Stimulated activated CD8-positive, alpha-beta memory T cell treated with anti-CD3 and anti-CD28 coated beads, Interleukin-7, amount 100 ng/mL, for 48 hours (primary cell): ENCODE measurements around the gene PTPRD.

Experiments used
- DNase-seq, 2 donors: peaks; one replicate each; pipeline ENCODE4 v3.0.0-alpha.2; 2020; ENCODE audit warnings: low read depth in 1 of 2; ENCODE audit errors: extremely low read depth in 1 of 2

Gene PTPRD

DNA sequence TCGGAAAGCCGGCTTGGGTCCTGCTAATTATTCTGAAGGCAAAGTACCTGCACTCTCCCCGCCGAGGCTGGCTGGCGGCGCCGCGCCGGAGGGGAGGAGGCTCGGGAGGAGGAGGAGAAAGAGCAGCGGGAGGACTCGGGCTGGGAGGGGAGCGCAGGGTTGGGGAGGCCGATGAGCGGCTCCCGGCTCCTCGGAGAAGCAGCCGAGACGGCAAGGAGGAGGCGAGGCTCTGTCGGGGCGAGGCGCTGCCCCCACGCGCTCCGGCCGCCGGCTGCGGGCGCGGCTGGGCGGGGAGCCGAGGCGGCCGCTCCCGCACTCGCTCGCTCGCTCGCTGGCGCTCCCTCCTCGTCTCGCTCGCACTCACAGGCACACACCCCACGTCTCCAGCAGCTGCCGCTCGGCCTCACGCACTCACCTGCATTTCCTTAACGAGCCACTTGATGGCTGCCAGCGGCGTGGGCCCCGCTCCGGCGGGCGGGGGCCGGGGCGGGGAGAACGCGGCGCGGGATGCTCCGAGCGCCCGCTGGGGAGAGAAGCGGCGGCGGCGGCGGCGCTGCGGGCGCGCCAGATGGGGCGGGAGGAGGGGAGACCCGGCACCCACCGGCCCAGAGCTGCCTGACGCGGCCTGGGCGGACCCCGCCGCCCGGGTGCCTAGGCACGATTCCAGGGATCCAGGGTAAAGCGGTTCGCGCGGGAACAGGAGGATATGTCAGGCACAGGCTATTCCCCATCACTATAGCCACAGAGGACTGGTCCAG lies at the start of gene PTPRD:
Gene PTPRD (minus strand): TSS at position 362 of the 758 bp plus-strand sequence.
- DNase-seq, result peak in 1 of 2 donors; percentile 10

DNA sequence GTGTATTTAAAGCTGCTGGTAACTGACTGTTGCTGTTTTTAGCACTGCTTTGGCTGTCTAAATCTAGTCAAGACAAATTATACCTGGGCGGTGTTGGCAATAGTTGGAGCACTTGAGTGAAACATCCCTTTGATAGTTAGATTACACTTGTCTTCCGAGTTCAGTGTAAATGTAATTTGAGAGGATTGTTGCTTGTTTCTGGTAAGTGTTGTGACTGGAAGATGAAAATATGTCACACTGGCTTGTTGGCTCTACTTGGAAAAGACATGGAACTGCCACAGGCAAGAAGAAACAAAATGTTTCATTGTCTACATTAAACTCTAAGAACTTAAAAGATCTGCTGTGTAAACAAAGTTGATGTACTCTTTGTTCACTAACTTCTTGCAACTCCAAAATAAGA lies 49.2 kb upstream of the PTPRD start:
- no peak for DNase-seq

GRCh38 chr9:10661376-10661775 lies 48.6 kb upstream of the PTPRD start:
- no peak for DNase-seq

DNA sequence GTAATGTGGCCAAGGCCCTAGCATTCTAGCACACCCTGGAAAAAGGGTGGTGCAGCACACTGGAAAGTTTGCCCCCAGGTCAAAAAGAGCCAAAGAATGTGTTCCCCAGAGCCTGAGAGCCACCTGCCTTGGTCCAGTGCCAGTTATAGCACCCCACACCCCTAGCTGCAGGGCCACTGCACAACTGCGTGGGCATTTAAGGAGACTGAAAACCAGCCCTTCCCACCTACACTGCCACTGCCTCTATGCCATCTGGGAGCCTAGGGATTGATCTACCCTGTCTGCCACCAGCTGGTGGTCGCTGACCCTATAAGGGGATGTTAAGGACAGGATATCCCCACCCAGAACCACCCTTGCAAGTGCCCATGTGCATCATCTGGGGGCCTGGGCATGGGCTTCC lies 38.2 kb upstream of the PTPRD start:
- no peak for DNase-seq

- DNase-seq, result no peak
Observed at GRCh38 chr9:10649076-10649475, 36.3 kb upstream of the PTPRD start.

GRCh38 chr9:10633785-10634184 lies 21.0 kb upstream of the PTPRD start:
- DNase-seq, result no peak

DNA sequence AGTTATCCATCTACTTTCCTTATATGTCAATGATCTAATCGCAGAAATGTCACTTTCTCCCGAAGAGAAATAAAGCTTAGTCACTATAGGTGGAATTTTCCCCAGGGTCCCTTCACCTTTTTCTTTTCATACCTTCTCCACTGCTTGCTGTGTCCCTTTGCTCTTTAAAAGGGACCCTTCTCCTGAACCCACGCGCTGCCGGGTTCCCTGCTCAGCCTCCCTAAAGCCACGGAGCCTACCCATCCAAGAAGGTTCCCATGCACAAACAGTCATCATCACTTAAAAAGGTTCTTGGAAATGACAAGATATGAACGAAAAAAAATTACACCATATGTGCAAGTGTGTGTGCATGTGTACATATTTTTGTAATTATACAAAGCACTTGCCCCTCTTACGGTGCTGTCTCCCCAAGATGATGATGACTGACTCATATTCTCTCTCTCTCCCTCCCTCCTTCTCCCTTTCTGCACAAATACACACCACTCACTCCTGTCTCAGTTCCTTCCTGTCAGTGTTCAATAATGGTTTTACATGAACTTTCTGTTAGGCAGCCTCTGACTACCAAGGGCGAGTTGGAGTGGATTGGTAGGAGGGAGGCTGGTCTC lies 1.5 kb upstream of the PTPRD start:
- no peak for DNase-seq

DNA sequence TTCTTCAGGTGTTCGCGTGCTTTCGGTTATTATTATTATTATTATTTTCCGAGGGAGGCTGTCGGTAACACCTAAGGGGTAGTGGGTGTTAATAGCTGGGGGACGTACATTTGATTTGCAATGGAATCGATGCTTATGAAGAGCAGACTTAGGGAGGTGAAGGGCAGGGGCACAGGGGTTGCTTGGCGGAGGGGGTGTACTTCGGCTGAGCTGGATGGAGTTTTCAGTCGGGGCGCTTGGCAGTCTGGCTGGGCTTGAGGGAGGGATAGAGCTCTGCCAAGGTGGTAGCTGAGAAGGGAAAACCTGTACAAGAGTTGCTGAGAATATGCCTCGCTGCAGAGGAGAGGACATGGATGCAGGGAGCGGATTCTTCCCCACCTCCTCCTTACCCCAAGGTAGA lies 617 bp upstream of the PTPRD start:
- no peak for DNase-seq

GRCh38 chr9:10605388-10605787 lies 7.4 kb downstream of the PTPRD start:
- DNase-seq, result no peak

- no peak for DNase-seq
Observed at GRCh38 chr9:10604927-10605326, 7.9 kb downstream of the PTPRD start.

DNA sequence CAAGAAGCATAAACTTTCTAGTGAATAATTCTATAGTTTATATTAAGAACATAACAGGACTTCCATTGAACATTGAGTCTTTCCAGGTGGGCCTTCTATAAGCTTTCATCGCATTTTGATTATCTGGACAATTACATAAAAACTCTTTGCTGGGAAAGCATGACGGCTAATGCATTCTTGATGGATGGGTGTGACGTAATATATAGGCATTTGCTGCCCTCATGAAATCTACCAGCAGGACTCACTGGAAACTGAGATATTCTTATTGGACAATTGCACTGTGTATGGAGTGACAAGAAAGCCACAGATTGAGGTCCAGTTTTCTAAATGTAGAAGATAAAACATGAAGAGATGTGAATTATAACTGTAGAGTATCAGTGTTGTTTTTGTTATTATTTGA lies 15.0 kb downstream of the PTPRD start:
- DNase-seq, result no peak

DNA sequence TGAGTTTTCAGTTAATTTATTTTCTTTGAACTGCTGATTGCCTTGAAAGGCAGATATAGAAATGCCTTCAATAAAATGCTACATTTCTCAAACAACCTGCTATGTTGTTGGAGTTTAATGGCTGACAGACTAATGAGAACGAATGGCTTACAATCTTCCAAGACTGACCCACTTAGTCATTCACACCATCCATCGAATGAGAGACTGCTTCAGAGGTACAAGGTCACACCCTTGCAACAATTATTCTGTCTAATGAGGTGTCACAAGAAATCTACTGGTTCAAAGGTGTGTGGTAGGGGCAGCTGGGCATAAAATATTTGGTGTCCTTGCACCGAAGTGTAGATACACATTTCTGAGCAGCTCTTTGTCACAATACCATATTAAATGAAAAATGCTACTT lies 18.3 kb downstream of the PTPRD start:
- no peak for DNase-seq

DNA sequence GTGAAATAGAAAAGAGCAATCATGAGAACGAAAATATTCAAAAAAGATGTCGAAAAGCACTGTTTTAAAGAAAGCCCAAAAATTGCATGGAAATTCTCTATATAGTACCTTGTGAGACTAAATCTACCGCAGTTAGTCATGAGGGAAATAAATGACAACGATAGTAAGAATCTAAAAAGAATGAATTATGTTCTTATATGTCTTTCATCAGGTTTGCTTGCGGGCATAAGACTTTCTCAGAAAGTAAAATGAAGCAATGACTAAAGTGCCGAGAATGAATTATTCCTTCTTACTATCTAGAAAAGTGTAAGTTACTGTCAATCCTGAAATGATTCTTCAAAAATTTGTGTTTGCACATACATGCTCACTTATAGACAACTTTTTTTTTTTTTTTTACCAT lies 26.4 kb downstream of the PTPRD start:
- DNase-seq, result no peak

GRCh38 chr9:10571699-10572098 lies 41.1 kb downstream of the PTPRD start:
- DNase-seq, result no peak

GRCh38 chr9:10566848-10567247 lies 46.0 kb downstream of the PTPRD start:
- no peak for DNase-seq

DNA sequence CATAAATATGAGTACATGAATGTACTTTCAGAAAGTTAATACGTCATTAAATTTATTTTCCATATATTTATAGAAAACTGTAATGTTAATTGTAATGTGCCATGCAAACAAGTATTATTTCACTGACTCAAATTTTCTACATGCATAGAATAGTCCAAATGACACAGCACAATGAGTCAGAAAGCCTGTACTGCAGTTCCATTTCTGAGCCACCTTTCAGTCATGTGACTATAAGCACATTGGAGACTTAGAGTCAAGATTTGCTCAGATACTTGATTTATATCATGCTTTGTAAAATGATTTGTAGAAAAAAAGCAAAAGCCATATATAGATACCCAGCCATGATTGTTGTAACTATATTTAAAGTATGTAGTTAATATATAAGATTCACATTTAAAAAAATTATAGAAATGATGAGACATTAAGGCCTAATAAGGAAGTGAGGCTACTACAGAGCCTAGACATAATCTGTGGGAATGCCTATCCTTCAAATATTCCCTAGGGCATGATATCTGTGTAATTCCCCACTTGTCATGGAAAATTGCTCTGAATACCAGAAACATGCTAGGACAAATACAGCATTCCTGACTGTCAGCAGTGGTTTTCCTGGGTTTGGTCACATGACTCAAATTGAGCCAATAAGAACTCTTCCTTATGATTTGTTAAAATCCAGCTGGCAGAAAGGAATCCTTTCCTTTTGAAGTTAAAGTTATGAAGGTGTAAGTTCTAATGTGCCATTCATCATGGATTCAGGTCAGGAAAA lies 50.0 kb downstream of the PTPRD start:
- no peak for DNase-seq

DNA sequence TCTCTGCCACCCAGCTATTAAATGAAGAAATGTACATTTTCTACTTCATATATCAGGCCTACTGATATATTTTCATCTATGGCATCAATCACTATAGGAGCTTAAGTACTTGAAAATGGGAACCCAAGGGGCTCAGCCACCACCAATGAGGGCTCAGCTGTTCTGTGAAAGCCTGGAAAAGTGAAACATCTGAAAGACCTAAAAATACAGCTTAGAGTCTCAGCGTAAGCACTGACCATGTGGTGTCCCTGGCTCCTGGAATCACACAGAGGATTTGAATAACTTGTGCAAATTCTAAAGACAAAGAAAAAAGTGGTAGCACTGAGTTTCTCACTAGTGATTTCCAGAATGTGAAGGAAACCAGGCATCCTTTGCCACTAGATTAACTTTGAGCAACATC lies 64.5 kb downstream of the PTPRD start:
- no peak for DNase-seq

DNA sequence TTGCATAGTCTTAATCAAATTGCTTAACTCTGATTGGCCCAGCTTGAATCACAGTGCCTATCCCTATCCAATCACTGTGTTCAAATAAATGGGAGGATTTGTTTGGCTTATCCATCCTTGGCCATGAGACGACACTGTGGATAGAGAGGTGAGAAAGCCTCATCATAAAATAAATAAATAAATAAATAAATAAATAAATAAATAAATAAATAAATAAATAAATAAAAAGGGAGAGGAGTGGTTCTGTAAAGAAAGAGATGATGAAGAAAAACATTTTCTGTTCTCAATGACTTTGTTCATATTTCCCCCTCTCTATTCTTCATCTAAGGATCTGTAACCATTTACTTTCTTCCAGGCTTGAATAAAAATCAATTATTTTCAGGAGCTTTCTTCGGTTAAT lies 74.7 kb downstream of the PTPRD start:
- DNase-seq, result no peak

- DNase-seq, result no peak
Observed at GRCh38 chr9:10534850-10535249, 78.0 kb downstream of the PTPRD start.

GRCh38 chr9:10525972-10526371 lies 86.8 kb downstream of the PTPRD start:
- DNase-seq, result no peak

DNA sequence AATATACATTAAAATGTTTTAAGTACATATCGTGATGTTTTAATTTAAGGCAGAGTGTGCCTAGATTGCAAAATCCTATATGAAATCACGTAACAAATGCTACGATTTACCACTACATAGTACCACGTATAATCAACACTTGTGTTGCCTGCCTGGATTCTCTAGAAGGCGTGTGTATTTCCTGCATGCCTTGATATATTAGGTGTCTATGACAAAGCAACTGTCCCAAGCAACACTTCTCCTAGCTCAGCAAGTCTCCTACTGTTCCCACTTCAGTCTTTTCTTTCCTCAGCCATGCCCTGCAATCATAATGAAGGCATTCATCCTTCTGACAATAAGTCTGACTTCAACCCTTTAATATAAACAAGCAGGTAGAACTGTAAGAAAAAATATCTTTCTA lies 89.6 kb downstream of the PTPRD start:
- no peak for DNase-seq

DNA sequence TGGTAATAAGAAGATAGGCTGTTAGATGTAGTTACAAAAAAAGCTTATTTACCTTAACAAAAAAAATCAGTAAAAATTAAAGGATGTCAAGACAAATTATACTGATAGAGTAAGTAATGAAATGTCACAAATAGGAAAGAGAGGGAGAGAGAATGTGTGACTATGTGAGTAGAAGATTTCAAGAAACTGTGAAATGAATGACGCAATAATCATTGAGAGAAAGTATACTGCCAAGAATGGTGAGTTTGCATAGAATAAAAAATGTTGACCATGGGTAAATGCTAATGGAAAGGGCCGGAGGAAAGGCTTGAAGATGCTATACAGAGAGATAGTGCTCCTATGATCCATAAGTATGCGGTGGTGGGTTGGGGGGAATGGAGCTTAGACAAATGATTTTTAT lies 100.7 kb downstream of the PTPRD start:
- DNase-seq, result no peak
